Type B pancreatic cell (in vitro differentiated cells): Measurements from ENCODE around the gene EXOC4. TPM values are rescaled to one million over a fixed set of nuclear protein-coding genes. Genes with fewer than 3 reads are reported as not detected.

Experiments
- DNase-seq: peaks from one replicate; pipeline ENCODE4 v3.0.0; 2021; ENCODE audit warnings: mixed read lengths; ENCODE audit not compliant: unreplicated experiment; ENCODE audit errors: extremely low spot score
- H3K27ac Mint-ChIP-seq: 2 replicates; pipeline ENCODE4 v1.8.0; 2021; ENCODE audit warnings: mild to moderate bottlenecking, mixed read lengths
- H3K27me3 Mint-ChIP-seq: 2 replicates; pipeline ENCODE4 v1.8.0; 2021; ENCODE audit warnings: mixed read lengths
- H3K36me3 Mint-ChIP-seq: 2 replicates; pipeline ENCODE4 v1.8.0; 2021; ENCODE audit warnings: mixed read lengths
- H3K4me1 Mint-ChIP-seq: one replicate; pipeline ENCODE4 v1.8.0; 2021; ENCODE audit warnings: mixed read lengths; ENCODE audit not compliant: unreplicated experiment
- H3K4me3 Mint-ChIP-seq: 2 replicates; pipeline ENCODE4 v1.8.0; 2021; ENCODE audit warnings: mild to moderate bottlenecking, mixed read lengths
- H3K9me3 Mint-ChIP-seq: 2 replicates; pipeline ENCODE4 v1.8.0; 2021; ENCODE audit warnings: mixed read lengths
- total RNA-seq: library from RNA; stranded (reverse); gene quantifications from 2 replicates; pipeline ENCODE4 v1.2.1, GENCODE V29; 2021; ENCODE audit warnings: low replicate concordance
- TF ChIP-seq, protein P1 (sequence below): fragments of 200-600 bp; sonication (generic); conservative IDR thresholded peaks from 2 replicates; pipeline ENCODE4 v1.5.0; 2021; ENCODE audit warnings: antibody characterized with exemption, mild to moderate bottlenecking

The EXOC4 gene
- total RNA-seq, 1 donor from 2014 or later, result 95.5 TPM

- Mint-ChIP-seq H3K9me3 (no peaks in the 10 kb centered on the region), H3K27ac (no peak overlapping the region), H3K27me3 (peaks cover 26% of the 10 kb centered on the region), H3K4me1 (peaks cover 7% of the 10 kb centered on the region), H3K36me3 (peaks cover 8% of the 10 kb centered on the region), H3K4me3 (no peak overlapping the region)
- DNase-seq, result no peak
- TF ChIP-seq, protein P1, sequence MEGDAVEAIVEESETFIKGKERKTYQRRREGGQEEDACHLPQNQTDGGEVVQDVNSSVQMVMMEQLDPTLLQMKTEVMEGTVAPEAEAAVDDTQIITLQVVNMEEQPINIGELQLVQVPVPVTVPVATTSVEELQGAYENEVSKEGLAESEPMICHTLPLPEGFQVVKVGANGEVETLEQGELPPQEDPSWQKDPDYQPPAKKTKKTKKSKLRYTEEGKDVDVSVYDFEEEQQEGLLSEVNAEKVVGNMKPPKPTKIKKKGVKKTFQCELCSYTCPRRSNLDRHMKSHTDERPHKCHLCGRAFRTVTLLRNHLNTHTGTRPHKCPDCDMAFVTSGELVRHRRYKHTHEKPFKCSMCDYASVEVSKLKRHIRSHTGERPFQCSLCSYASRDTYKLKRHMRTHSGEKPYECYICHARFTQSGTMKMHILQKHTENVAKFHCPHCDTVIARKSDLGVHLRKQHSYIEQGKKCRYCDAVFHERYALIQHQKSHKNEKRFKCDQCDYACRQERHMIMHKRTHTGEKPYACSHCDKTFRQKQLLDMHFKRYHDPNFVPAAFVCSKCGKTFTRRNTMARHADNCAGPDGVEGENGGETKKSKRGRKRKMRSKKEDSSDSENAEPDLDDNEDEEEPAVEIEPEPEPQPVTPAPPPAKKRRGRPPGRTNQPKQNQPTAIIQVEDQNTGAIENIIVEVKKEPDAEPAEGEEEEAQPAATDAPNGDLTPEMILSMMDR, result no peak
These were observed 393.1 kb downstream of the EXOC4 start for GRCh38 chr7:133645884-133646391.

- peaks cover 8% of the 10 kb centered on the region for H3K36me3 Mint-ChIP-seq
- TF ChIP-seq, protein P1, result no peak
- no peak for DNase-seq
- no peak overlapping the region for H3K27ac Mint-ChIP-seq
- no peaks in the 10 kb centered on the region for H3K9me3 Mint-ChIP-seq
- H3K4me1 Mint-ChIP-seq, result peaks cover 7% of the 10 kb centered on the region
- H3K27me3 Mint-ChIP-seq, result peaks cover 26% of the 10 kb centered on the region
- H3K4me3 Mint-ChIP-seq, result no peak overlapping the region
These were observed 393.8 kb downstream of the EXOC4 start for GRCh38 chr7:133646472-133647315.

DNA sequence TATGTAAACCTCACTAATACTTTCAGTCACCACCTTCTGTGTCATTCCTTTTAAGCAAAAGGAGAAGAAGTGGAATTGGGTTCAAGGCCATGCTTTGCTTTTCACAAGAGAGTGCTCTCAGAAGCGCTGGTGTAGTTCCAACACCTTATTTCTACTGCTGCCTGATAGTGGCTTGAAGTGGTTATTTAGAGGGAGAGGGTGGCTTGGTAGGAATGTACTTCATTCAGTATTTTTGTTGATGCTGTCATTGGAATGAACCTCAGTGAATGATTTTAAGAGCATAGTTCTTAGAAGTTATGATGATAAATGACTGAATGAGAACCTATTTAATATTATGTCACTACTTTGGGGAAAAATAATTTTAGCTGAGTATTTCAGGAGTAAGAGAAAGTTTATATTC lies 396.7 kb downstream of the EXOC4 start:
- no peak for DNase-seq
- Mint-ChIP-seq H3K4me1 (peaks cover 7% of the 10 kb centered on the region), H3K36me3 (peaks cover 3% of the 10 kb centered on the region), H3K4me3 (no peak overlapping the region), H3K27me3 (peaks cover 15% of the 10 kb centered on the region), H3K27ac (no peak overlapping the region), H3K9me3 (no peaks in the 10 kb centered on the region)
- TF ChIP-seq, protein P1, result no peak

- H3K9me3 Mint-ChIP-seq, result no peaks in the 10 kb centered on the region
- TF ChIP-seq, protein P1, result no peak
- peaks cover 3% of the 10 kb centered on the region for H3K36me3 Mint-ChIP-seq
- peaks cover 15% of the 10 kb centered on the region for H3K27me3 Mint-ChIP-seq
- peaks cover 7% of the 10 kb centered on the region for H3K4me1 Mint-ChIP-seq
- no peak overlapping the region for H3K4me3 Mint-ChIP-seq
- DNase-seq, result no peak
- no peak overlapping the region for H3K27ac Mint-ChIP-seq
These were observed 397.2 kb downstream of the EXOC4 start for GRCh38 chr7:133650069-133650468.

GRCh38 chr7:133650487-133651300 lies 397.8 kb downstream of the EXOC4 start:
- H3K4me1 Mint-ChIP-seq, result peaks cover 7% of the 10 kb centered on the region
- DNase-seq, result no peak
- no peaks in the 10 kb centered on the region for H3K36me3 Mint-ChIP-seq
- H3K27me3 Mint-ChIP-seq, result peaks cover 10% of the 10 kb centered on the region
- H3K27ac Mint-ChIP-seq, result no peak overlapping the region
- H3K9me3 Mint-ChIP-seq, result no peaks in the 10 kb centered on the region
- H3K4me3 Mint-ChIP-seq, result no peak overlapping the region
- TF ChIP-seq, protein P1, result no peak
